ENCODE results near the gene LEKR1. TPM values are rescaled to one million over a fixed set of nuclear protein-coding genes. Genes with fewer than 3 reads are reported as not detected.

LEKR1 gene
- total RNA-seq, 2 experiments from 2014 or later, result 0.68 to 0.81 TPM

- no peaks in the 10 kb centered on the region for H3K36me3 Mint-ChIP-seq (ENCODE audit: low read depth)
- no peak overlapping the region for H3K4me3 Mint-ChIP-seq
- H3K27ac Mint-ChIP-seq, result no peak overlapping the region
- DNase-seq (no peak), ATAC-seq (no peak)
- H3K27me3 Mint-ChIP-seq (ENCODE audit: low read depth), result no peaks in the 10 kb centered on the region
- POLR2A ChIA-PET, result no interaction called here
- peaks cover 6% of the 10 kb centered on the region for H3K4me1 Mint-ChIP-seq (ENCODE audit: low read depth)
- CTCF ChIA-PET, result interaction anchor here (1.2 kb wide), 1 partner anchor 22 kb away, joined by 4 read pairs; no protein-coding TSS in a partner anchor
- H3K9me3 Mint-ChIP-seq (ENCODE audit: insufficient read depth), result no peaks in the 10 kb centered on the region
These were observed 147.8 kb downstream of the LEKR1 start for GRCh38 chr3:156973954-156974353.

GRCh38 chr3:156974931-156975330, 148.8 kb downstream of the LEKR1 start:
- H3K4me1 Mint-ChIP-seq (ENCODE audit: low read depth), result peaks cover 6% of the 10 kb centered on the region
- no peaks in the 10 kb centered on the region for H3K27me3 Mint-ChIP-seq (ENCODE audit: low read depth)
- DNase-seq (no peak), ATAC-seq (no peak)
- CTCF ChIA-PET, result interaction anchor here (0.7 kb wide), 1 partner anchor 19 kb away, joined by 3 read pairs; no protein-coding TSS in a partner anchor
- no peaks in the 10 kb centered on the region for H3K9me3 Mint-ChIP-seq (ENCODE audit: insufficient read depth)
- POLR2A ChIA-PET, result no interaction called here
- no peak overlapping the region for H3K27ac Mint-ChIP-seq
- H3K36me3 Mint-ChIP-seq (ENCODE audit: low read depth), result no peaks in the 10 kb centered on the region
- no peak overlapping the region for H3K4me3 Mint-ChIP-seq

GRCh38 chr3:156975721-156976120, 149.6 kb downstream of the LEKR1 start:
- no peak overlapping the region for H3K27ac Mint-ChIP-seq
- CTCF ChIA-PET, result interaction anchor here (0.7 to 1.2 kb wide), 2 partner anchors 20 to 24 kb away, joined by 3 read pairs; no protein-coding TSS in a partner anchor

GRCh38 chr3:156976933-156977332, 150.8 kb downstream of the LEKR1 start:
- Mint-ChIP-seq H3K27me3 (ENCODE audit: low read depth) (no peaks in the 10 kb centered on the region), H3K4me3 (no peak overlapping the region), H3K36me3 (ENCODE audit: low read depth) (no peaks in the 10 kb centered on the region), H3K4me1 (ENCODE audit: low read depth) (peaks cover 6% of the 10 kb centered on the region), H3K9me3 (ENCODE audit: insufficient read depth) (no peaks in the 10 kb centered on the region), H3K27ac (no peak overlapping the region)
- ATAC-seq (no peak), DNase-seq (no peak)
- POLR2A ChIA-PET, result no interaction called here
- CTCF ChIA-PET, result no interaction called here

More at GRCh38 chr3:156975721-156976120, 149.6 kb downstream of the LEKR1 start:
- DNase-seq (no peak), ATAC-seq (no peak)
- POLR2A ChIA-PET, result no interaction called here
- Mint-ChIP-seq H3K4me1 (ENCODE audit: low read depth) (peaks cover 6% of the 10 kb centered on the region), H3K36me3 (ENCODE audit: low read depth) (no peaks in the 10 kb centered on the region), H3K9me3 (ENCODE audit: insufficient read depth) (no peaks in the 10 kb centered on the region), H3K4me3 (no peak overlapping the region), H3K27me3 (ENCODE audit: low read depth) (no peaks in the 10 kb centered on the region)

DNA sequence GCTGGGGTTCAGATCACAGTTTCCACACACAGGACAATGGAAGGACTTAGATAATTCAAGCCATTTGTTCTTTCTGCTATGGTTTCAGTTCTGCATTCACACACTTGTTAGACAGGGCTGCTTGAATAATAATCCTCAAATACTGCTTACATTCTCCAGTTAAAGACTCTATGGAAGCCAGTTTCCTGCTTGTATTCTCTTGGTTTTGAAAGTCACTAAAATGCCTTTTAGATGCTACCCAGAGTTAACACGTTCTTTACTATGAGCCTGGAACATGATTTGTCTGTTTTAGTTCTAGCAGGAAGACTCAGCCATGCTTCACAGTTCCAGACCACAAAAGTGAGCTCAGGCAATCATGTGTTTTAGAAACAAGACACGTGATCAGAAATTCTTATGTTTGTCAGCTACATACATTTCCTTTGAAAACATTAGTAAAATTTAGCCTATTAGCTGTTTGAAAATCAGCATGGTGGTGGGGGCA, 152.4 kb downstream of the LEKR1 start:
- H3K27ac Mint-ChIP-seq, result no peak overlapping the region
- no peaks in the 10 kb centered on the region for H3K27me3 Mint-ChIP-seq (ENCODE audit: low read depth)
- ATAC-seq (no peak), DNase-seq (no peak)
- no peak overlapping the region for H3K4me3 Mint-ChIP-seq
- no peaks in the 10 kb centered on the region for H3K9me3 Mint-ChIP-seq (ENCODE audit: insufficient read depth)
- H3K36me3 Mint-ChIP-seq (ENCODE audit: low read depth), result no peaks in the 10 kb centered on the region
- ChIA-PET POLR2A (no interaction called here), CTCF (interaction anchor here (1.2 kb wide), 1 partner anchor 110 kb away, joined by 3 read pairs; no protein-coding TSS in a partner anchor)
- peaks cover 6% of the 10 kb centered on the region for H3K4me1 Mint-ChIP-seq (ENCODE audit: low read depth)

DNA sequence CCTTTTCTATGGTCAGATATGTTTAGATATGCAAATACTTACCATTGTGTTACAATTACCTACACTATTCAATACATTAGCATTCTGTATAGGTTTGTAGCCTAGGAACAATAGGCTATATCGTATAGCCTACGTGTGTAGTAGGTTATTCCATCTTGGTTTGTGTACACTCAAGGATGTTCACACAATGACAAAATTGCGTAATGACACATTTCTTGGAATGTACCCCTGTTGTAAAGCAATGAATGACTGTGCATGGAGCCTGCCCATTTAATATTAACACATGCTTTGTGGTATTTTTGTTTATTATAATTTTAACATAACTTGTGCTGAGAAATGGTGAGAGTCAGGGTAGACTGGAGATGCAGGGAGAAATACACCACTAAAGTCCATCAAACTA, 154.9 kb downstream of the LEKR1 start:
- peaks cover 6% of the 10 kb centered on the region for H3K4me1 Mint-ChIP-seq (ENCODE audit: low read depth)
- H3K9me3 Mint-ChIP-seq (ENCODE audit: insufficient read depth), result no peaks in the 10 kb centered on the region
- H3K27me3 Mint-ChIP-seq (ENCODE audit: low read depth), result peaks cover under 1% of the 10 kb centered on the region
- no peak overlapping the region for H3K27ac Mint-ChIP-seq
- POLR2A ChIA-PET, result no interaction called here
- ATAC-seq (no peak), DNase-seq (no peak)
- no peak overlapping the region for H3K4me3 Mint-ChIP-seq
- CTCF ChIA-PET, result no interaction called here
- H3K36me3 Mint-ChIP-seq (ENCODE audit: low read depth), result no peaks in the 10 kb centered on the region

DNA sequence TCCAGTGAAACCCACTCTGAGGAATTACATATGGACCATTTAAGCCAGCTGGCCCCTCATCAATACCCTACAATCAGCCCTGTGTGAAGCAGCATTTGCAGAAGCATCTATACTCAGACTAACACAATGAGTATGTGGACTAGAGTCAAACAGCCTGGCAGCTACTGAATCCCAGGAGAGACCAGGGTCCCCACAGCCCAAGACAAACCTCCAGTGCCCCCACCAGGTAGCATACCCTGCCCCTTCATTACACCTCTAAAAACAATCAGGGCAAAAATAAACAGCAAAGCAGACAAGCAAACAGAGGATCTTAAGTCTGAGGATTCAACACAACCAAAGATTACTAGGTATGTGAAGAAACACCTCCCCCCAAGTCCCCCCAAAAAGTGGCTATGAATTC, 157.4 kb downstream of the LEKR1 start:
- ChIA-PET POLR2A (no interaction called here), CTCF (no interaction called here)
- Mint-ChIP-seq H3K4me3 (no peak overlapping the region), H3K36me3 (ENCODE audit: low read depth) (no peaks in the 10 kb centered on the region), H3K9me3 (ENCODE audit: insufficient read depth) (no peaks in the 10 kb centered on the region), H3K27me3 (ENCODE audit: low read depth) (peaks cover 5% of the 10 kb centered on the region), H3K27ac (no peak overlapping the region), H3K4me1 (ENCODE audit: low read depth) (peaks cover 3% of the 10 kb centered on the region)
- ATAC-seq (no peak), DNase-seq (no peak)

DNA sequence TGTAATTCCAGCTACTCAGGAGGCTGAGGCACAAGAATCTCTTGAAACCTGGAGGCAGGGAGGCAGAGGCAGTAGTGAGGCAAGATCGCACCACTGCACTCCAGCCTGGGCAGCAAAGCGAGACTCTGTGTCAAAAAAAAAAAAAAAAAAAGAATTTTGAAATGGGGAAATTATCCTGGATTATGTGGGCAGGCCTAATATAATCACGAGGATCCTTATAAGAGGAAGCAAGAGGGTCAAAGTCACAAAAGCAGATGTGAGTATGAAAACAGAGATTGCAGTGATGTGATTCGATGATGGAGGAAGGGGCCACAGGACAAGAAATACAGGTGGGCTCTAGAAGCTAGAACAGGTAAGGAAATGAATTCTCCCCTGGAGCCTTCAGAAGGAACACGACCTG, 159.6 kb downstream of the LEKR1 start:
- no peaks in the 10 kb centered on the region for H3K9me3 Mint-ChIP-seq (ENCODE audit: insufficient read depth)
- no peak overlapping the region for H3K4me3 Mint-ChIP-seq
- no peak for ATAC-seq
- no peak overlapping the region for H3K27ac Mint-ChIP-seq
- POLR2A ChIA-PET, result no interaction called here
- no peaks in the 10 kb centered on the region for H3K4me1 Mint-ChIP-seq (ENCODE audit: low read depth)
- H3K27me3 Mint-ChIP-seq (ENCODE audit: low read depth), result peaks cover 5% of the 10 kb centered on the region
- CTCF ChIA-PET, result no interaction called here
- DNase-seq, result no peak
- H3K36me3 Mint-ChIP-seq (ENCODE audit: low read depth), result no peaks in the 10 kb centered on the region

DNA sequence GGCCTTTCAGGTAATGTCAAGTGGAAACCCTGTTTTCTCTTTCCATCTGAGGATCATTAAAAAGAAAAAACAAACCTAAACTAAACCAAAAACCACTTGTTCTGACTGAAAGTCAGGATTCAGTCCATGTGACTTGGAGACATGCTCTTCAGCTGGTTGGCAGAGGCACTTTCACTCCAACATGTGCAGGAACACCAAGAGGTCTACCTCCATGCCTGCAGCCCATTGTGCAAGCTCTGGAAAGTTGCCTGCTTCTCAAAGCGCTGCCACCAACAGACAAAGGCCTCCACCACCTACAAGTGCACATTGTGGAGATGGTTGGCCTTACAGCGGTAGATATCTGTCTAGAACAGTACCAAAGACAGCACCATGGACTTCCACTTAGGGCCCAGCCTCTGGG, 161.8 kb downstream of the LEKR1 start:
- no peak for DNase-seq
- ChIA-PET CTCF (no interaction called here), POLR2A (no interaction called here)
- ATAC-seq, result no peak
- H3K27me3 Mint-ChIP-seq (ENCODE audit: low read depth), result peaks cover 9% of the 10 kb centered on the region
- H3K4me3 Mint-ChIP-seq, result no peak overlapping the region
- H3K27ac Mint-ChIP-seq, result no peak overlapping the region
- H3K36me3 Mint-ChIP-seq (ENCODE audit: low read depth), result no peaks in the 10 kb centered on the region
- no peaks in the 10 kb centered on the region for H3K9me3 Mint-ChIP-seq (ENCODE audit: insufficient read depth)
- H3K4me1 Mint-ChIP-seq (ENCODE audit: low read depth), result no peaks in the 10 kb centered on the region

DNA sequence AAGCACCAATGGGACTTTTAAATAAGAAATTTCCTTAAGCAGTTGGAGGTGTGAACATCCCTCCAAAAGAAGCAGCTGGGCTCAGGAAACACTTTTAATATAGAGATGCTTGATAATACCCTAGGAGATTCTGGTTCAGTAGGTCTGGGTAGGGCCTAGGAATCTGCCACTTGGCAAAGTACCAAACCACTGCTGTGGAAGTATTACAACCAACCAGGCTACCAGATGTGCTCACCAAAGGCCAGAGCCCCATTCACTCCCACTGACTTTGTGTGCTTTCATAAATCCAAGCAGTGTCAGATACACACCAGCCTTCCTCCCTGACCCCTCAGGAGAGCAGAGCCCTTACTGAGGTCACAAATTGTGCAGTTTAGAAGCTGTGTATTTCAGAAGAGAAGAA, 171.2 kb downstream of the LEKR1 start:
- H3K4me1 Mint-ChIP-seq (ENCODE audit: low read depth), result no peaks in the 10 kb centered on the region
- H3K9me3 Mint-ChIP-seq (ENCODE audit: insufficient read depth), result no peaks in the 10 kb centered on the region
- no peak for DNase-seq
- peaks cover 5% of the 10 kb centered on the region for H3K27me3 Mint-ChIP-seq (ENCODE audit: low read depth)
- ChIA-PET CTCF (interaction anchor here (1.0 to 1.4 kb wide), 2 partner anchors 14 to 36 kb away, joined by 3 to 4 read pairs; no protein-coding TSS in a partner anchor), POLR2A (no interaction called here)
- H3K4me3 Mint-ChIP-seq, result no peak overlapping the region
- H3K36me3 Mint-ChIP-seq (ENCODE audit: low read depth), result no peaks in the 10 kb centered on the region
- ATAC-seq, result no peak
- no peak overlapping the region for H3K27ac Mint-ChIP-seq

DNA sequence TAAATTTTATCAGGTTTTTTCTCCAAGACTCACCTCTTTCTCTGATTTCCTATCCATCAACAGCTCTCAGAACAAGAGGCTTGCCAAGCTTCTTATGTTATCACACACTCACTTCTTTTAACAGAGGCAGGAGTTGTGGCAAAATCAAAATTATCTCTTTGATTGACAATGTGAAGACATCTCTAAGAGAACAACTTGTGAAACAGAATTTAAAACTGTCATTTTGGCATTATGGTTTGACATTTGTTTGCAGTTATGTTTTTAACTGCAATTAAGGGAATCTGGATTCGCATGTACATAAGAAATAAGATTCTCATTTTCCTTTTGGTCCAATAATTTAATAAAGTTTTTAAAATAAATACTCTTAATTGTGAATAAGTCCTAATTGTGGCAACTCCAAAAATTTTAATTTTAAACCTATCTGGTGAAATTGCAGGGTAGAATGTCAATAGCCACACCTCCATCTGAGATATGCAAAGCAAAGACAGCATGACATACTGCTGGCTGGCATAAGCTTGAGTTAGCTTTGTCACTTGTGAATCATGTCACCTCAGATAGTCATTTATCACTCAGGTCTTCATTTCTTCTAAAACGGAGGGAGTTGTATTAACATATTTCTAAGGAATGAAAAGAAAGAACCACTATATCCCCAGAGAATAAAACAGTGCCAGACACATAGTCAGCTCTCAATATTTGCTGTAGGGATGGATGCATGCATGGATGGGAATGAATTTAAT, 175.2 kb downstream of the LEKR1 start:
- Mint-ChIP-seq H3K4me3 (no peak overlapping the region), H3K4me1 (ENCODE audit: low read depth) (no peaks in the 10 kb centered on the region), H3K27ac (no peak overlapping the region), H3K27me3 (ENCODE audit: low read depth) (peaks cover 9% of the 10 kb centered on the region), H3K36me3 (ENCODE audit: low read depth) (no peaks in the 10 kb centered on the region), H3K9me3 (ENCODE audit: insufficient read depth) (no peaks in the 10 kb centered on the region)
- DNase-seq, result no peak
- no peak for ATAC-seq
- POLR2A ChIA-PET, result no interaction called here
- CTCF ChIA-PET, result no interaction called here

DNA sequence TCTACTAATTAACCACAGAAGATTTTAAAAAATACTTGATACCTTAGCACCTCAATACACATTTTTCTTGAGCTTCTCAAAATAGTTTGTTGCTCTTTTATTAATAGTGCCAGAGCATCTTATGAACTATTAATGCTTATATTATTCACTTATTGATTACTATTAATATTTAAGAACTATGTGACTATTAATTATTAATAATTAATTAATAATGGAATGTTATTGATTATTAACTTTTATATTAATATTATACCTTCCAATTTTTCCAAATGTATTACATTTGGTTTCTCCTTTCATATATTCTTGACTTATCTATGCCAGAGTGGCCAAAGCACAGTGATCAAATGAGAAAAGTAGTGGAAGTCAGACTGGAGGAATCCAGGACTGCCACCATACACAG, 195.5 kb downstream of the LEKR1 start:
- Mint-ChIP-seq H3K4me3 (no peak overlapping the region), H3K4me1 (ENCODE audit: low read depth) (peaks cover 8% of the 10 kb centered on the region), H3K27me3 (ENCODE audit: low read depth) (peaks cover 4% of the 10 kb centered on the region), H3K36me3 (ENCODE audit: low read depth) (no peaks in the 10 kb centered on the region), H3K27ac (no peak overlapping the region), H3K9me3 (ENCODE audit: insufficient read depth) (no peaks in the 10 kb centered on the region)
- CTCF ChIA-PET, result no interaction called here
- POLR2A ChIA-PET, result no interaction called here
- ATAC-seq, result no peak
- DNase-seq, result no peak

GRCh38 chr3:157023226-157023625, 197.1 kb downstream of the LEKR1 start:
- Mint-ChIP-seq H3K4me1 (ENCODE audit: low read depth) (peaks cover 10% of the 10 kb centered on the region), H3K36me3 (ENCODE audit: low read depth) (no peaks in the 10 kb centered on the region), H3K27me3 (ENCODE audit: low read depth) (peaks cover 6% of the 10 kb centered on the region), H3K27ac (no peak overlapping the region), H3K9me3 (ENCODE audit: insufficient read depth) (no peaks in the 10 kb centered on the region), H3K4me3 (no peak overlapping the region)
- DNase-seq (no peak), ATAC-seq (no peak)
- POLR2A ChIA-PET, result no interaction called here
- CTCF ChIA-PET, result no interaction called here

Data from activated CD8-positive, alpha-beta T cell treated with anti-CD3 and anti-CD28 coated beads, Interleukin-2, amount 10 ng/mL, durations not matched to agents 7 days and 5 days (primary cell).